H1 (cell line): ENCODE results near the gene MMS22L. TPM values are rescaled to one million over a fixed set of nuclear protein-coding genes. Genes with fewer than 3 reads are reported as not detected.

Experiments
- BACH1 ChIP-seq: IDR thresholded peaks from 2 replicates; pipeline ENCODE4 v1.6.1; 2012; ENCODE audit warnings: low read length, improper control_type of control experiment
- CBX8 ChIP-seq: fragments of 300-800, 300-1000 bp; sonication (generic); IDR thresholded peaks from 2 replicates; pipeline ENCODE4 v1.7.1; 2016; ENCODE audit warnings: low read depth, low read length, borderline replicate concordance
- CHD7 ChIP-seq: fragments of 300-600 bp; sonication (generic); IDR thresholded peaks from 2 replicates; pipeline ENCODE4 v1.7.1; 2012; ENCODE audit warnings: low read length, moderate library complexity, mild to moderate bottlenecking, inconsistent platforms; ENCODE audit not compliant: insufficient replicate concordance
- CREB1 ChIP-seq: IDR thresholded peaks from 2 replicates; pipeline ENCODE4 v1.6.1; 2012; ENCODE audit warnings: inconsistent platforms
- EGR1 ChIP-seq: IDR thresholded peaks from 2 replicates; pipeline ENCODE4 v1.6.1; 2011; ENCODE audit warnings: low read depth, low read length, borderline replicate concordance
- GTF2F1 ChIP-seq: IDR thresholded peaks from 2 replicates; pipeline ENCODE4 v1.6.1; 2012; ENCODE audit warnings: low read depth, low read length, improper control_type of control experiment, borderline replicate concordance
- NANOG ChIP-seq: IDR thresholded peaks from 2 replicates; pipeline ENCODE4 v1.6.1; 2011; ENCODE audit warnings: low read length, low read depth, mild to moderate bottlenecking, inconsistent platforms; ENCODE audit not compliant: insufficient read depth, poor library complexity, severe bottlenecking
- POLR2A ChIP-seq, 2 experiments: IDR thresholded peaks; 1 replicate in 1 of 2; 2 replicates in 1 of 2; pipeline ENCODE4 v1.6.1; 2011; ENCODE audit warnings: low read depth in 2 of 2, low read length in 2 of 2, mild to moderate bottlenecking in 2 of 2; ENCODE audit errors: control extremely low read depth in 1 of 2
- SAP30 ChIP-seq: fragments of 300-600 bp; sonication (generic); IDR thresholded peaks from 2 replicates; pipeline ENCODE4 v1.7.1; 2012; ENCODE audit warnings: low read length, moderate library complexity, mild to moderate bottlenecking, inconsistent platforms; ENCODE audit not compliant: insufficient read depth, insufficient replicate concordance
- SIN3A ChIP-seq, 2 experiments: IDR thresholded peaks in 1 of 2; conservative IDR thresholded peaks in 1 of 2; 2 replicates each; pipeline ENCODE4 v1.6.1; 2011 to 2012; ENCODE audit warnings: low read length in 2 of 2, improper control_type of control experiment in 1 of 2, low read depth in 1 of 2, mild to moderate bottlenecking in 1 of 2
- polyA plus RNA-seq, 7 experiments: library from polyadenylated mRNA; depleted of rRNA in 3 of 7; stranded (reverse) in 5 of 7; unstranded in 2 of 7; fragments of >200 nt in 5 of 7; fragments of 200-250 nt in 2 of 7; gene quantifications; 1 replicate in 5 of 7; 2 replicates in 1 of 7; 4 replicates in 1 of 7; pipeline versions ENCODE4 v1.2.1 to v1.2.3, GENCODE V29; 2011 to 2013; ENCODE audit warnings: missing spikeins in 2 of 7, mixed read lengths in 2 of 7
- total RNA-seq: library from RNA; stranded (reverse); fragmentation: NEBNext Ultra II Directional; extraction: Animal tissue kit (Norgen Biotek cat#: 25700); gene quantifications from 2 replicates; pipeline ENCODE4 v1.2.1, GENCODE V29; 2021
- TF ChIP-seq, protein P1 (sequence below): IDR thresholded peaks from 2 replicates; pipeline ENCODE4 v1.6.1; 2012; ENCODE audit warnings: inconsistent platforms

Gene MMS22L
- total and polyA plus RNA-seq, 2 of the 8 experiments (the other 6 are each of a cell fraction or from before 2014, with no cell fraction given): 11.1 to 32.6 TPM

DNA sequence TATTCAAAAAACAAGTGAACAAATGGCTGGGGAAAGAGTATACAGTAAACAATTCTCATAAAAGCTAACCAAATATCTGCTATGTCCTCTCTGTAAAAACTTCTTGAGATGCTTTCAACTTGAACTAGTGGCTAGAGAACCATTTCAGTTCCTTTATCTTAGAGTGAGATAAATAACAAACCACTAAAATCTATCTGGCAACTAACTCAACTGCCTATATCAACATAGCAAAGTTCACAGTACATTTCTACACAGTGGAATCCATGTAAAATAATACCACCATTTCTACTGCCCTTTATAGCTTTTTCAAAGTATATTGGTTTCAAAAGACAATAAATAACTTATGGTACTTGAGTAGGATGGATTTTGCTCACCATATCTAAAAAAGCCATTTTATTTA lies 95.1 kb downstream of the MMS22L start (continued):
- no peak for TF ChIP-seq CHD7
- TF ChIP-seq EGR1: no peak
- TF ChIP-seq POLR2A (IDR thresholded peaks at IDR 0.05; ENCODE audit: control extremely low read depth in 1 of 2, low read depth in 2 of 2, low read length in 2 of 2): no peak
- no peak for TF ChIP-seq GTF2F1
- TF ChIP-seq CBX8: no peak
- TF ChIP-seq, protein P1, sequence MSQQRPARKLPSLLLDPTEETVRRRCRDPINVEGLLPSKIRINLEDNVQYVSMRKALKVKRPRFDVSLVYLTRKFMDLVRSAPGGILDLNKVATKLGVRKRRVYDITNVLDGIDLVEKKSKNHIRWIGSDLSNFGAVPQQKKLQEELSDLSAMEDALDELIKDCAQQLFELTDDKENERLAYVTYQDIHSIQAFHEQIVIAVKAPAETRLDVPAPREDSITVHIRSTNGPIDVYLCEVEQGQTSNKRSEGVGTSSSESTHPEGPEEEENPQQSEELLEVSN: no peak
- TF ChIP-seq SIN3A (conservative IDR thresholded peaks at IDR 0.05 in 1 of 2, IDR thresholded peaks at IDR 0.05 in 1 of 2; ENCODE audit: low read depth in 1 of 2, low read length in 2 of 2): no peak
- no peak for TF ChIP-seq CREB1
- TF ChIP-seq NANOG: no peak
- TF ChIP-seq SAP30: no peak
- no peak for TF ChIP-seq BACH1
